ENCODE results near the gene OPTC.

Gene OPTC

DNA sequence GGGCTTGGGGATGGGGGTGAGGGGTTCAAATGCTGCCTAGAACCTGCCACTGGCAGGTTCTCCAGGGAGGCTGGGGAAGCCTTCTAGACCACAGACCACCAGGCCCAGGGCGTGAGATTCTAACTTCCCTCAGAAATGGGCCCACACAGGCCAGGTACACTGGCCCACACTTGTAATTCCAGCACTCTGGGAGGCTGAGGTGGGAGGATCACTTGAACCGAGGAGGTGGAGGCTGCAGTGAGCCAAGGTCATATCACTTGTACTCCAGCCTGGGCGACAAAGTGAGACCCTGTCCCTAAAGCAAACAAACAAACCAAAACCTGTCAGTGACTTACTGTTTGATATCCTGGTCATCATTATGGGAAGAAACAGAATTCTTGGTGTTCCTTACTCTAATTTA, 31.7 kb downstream of the OPTC start:
- Histone ChIP-seq H3K4me1 (ENCODE audit: low read depth, poor library complexity, severe bottlenecking) (no peaks in the 10 kb centered on the region), H3K27me3 (ENCODE audit: insufficient read depth, low read depth) (no peaks in the 10 kb centered on the region), H3K4me2 (no peak overlapping the region), H3K27ac (no peak overlapping the region), H3K36me3 (ENCODE audit: insufficient read depth) (no peaks in the 10 kb centered on the region), H3K9ac (no peak overlapping the region), H2AFZ (ENCODE audit: low read depth) (no peak overlapping the region), H4K20me1 (ENCODE audit: insufficient read depth) (no peaks in the 10 kb centered on the region), H3K4me3 (IDR thresholded peaks at IDR 0.05; ENCODE audit: insufficient read depth, low read depth, low read length) (no peak overlapping the region), H3K79me2 (ENCODE audit: insufficient read depth, low read depth) (no peaks in the 10 kb centered on the region)
- TF ChIP-seq CTCF (conservative IDR thresholded peaks at IDR 0.05; ENCODE audit: low read depth, low read length) = no peak

DNA sequence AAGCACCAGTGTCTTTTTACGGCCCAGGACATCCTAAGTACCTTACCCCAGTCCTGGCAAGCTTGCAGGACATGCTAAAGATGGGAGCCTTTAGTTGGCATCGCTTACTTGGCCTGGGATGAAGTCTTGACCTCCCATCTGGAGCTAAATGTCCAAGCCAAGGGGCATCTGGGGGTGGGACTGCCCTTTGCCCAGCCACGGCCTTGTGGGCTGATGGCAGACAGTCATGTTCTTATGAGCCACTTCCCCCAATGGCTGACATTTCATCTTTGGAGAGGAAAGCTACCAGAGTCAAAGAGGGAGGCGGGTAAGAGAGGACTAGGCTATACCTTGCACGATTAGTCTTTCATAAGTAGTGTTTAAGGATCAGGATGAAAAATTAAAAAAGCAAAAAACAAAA, 32.2 kb downstream of the OPTC start:
- TF ChIP-seq CTCF (conservative IDR thresholded peaks at IDR 0.05; ENCODE audit: low read depth, low read length) = no peak
- no peak overlapping the region for H3K27ac ChIP-seq
- no peak overlapping the region for H2AFZ ChIP-seq (ENCODE audit: low read depth)
- no peaks in the 10 kb centered on the region for H3K27me3 ChIP-seq (ENCODE audit: insufficient read depth, low read depth)
- no peak overlapping the region for H3K4me3 ChIP-seq (IDR thresholded peaks at IDR 0.05; ENCODE audit: insufficient read depth, low read depth, low read length)
- no peaks in the 10 kb centered on the region for H4K20me1 ChIP-seq (ENCODE audit: insufficient read depth)
- no peaks in the 10 kb centered on the region for H3K79me2 ChIP-seq (ENCODE audit: insufficient read depth, low read depth)
- no peak overlapping the region for H3K9ac ChIP-seq
- H3K4me1 ChIP-seq (ENCODE audit: low read depth, poor library complexity, severe bottlenecking) = no peaks in the 10 kb centered on the region
- no peaks in the 10 kb centered on the region for H3K36me3 ChIP-seq (ENCODE audit: insufficient read depth)
- no peak overlapping the region for H3K4me2 ChIP-seq

DNA sequence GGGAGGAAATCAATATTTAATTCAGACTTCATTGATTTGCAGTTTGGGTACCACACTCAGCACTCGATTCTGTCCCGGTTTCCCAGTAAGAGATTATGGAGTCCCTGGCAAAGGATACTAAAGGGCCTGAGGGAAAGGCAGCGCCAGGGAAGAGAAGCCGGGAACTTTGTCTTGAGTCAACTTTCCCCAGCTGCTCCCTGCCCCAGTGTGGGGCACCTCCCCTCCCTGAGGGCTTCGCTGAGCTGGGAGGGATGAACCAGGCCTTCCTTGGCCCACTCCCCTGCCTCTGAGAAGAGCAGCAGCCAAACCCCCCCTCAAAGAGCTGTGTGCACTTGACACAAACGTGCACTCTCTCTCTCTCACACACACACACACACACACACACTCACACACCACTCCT, 32.6 kb downstream of the OPTC start:
- Histone ChIP-seq H3K4me1 (ENCODE audit: low read depth, poor library complexity, severe bottlenecking) (no peaks in the 10 kb centered on the region), H3K9ac (no peak overlapping the region), H3K27ac (no peak overlapping the region), H3K79me2 (ENCODE audit: insufficient read depth, low read depth) (no peaks in the 10 kb centered on the region), H3K27me3 (ENCODE audit: insufficient read depth, low read depth) (no peaks in the 10 kb centered on the region), H3K36me3 (ENCODE audit: insufficient read depth) (no peaks in the 10 kb centered on the region), H2AFZ (ENCODE audit: low read depth) (no peak overlapping the region), H3K4me3 (IDR thresholded peaks at IDR 0.05; ENCODE audit: insufficient read depth, low read depth, low read length) (no peak overlapping the region), H3K4me2 (no peak overlapping the region), H4K20me1 (ENCODE audit: insufficient read depth) (no peaks in the 10 kb centered on the region)
- no peak for TF ChIP-seq CTCF (conservative IDR thresholded peaks at IDR 0.05; ENCODE audit: low read depth, low read length)

- Histone ChIP-seq H3K4me3 (IDR thresholded peaks at IDR 0.05; ENCODE audit: insufficient read depth, low read depth, low read length) (no peak overlapping the region), H4K20me1 (ENCODE audit: insufficient read depth) (no peaks in the 10 kb centered on the region), H3K36me3 (ENCODE audit: insufficient read depth) (no peaks in the 10 kb centered on the region), H3K4me2 (no peak overlapping the region), H3K79me2 (ENCODE audit: insufficient read depth, low read depth) (no peaks in the 10 kb centered on the region), H3K27me3 (ENCODE audit: insufficient read depth, low read depth) (no peaks in the 10 kb centered on the region), H2AFZ (ENCODE audit: low read depth) (no peak overlapping the region), H3K27ac (no peak overlapping the region), H3K9ac (no peak overlapping the region), H3K4me1 (ENCODE audit: low read depth, poor library complexity, severe bottlenecking) (no peaks in the 10 kb centered on the region)
- no peak for TF ChIP-seq CTCF (conservative IDR thresholded peaks at IDR 0.05; ENCODE audit: low read depth, low read length)
These were observed 33.1 kb downstream of the OPTC start for GRCh38 chr1:203527013-203527412.

GRCh38 chr1:203528063-203528462, 34.1 kb downstream of the OPTC start:
- no peaks in the 10 kb centered on the region for H4K20me1 ChIP-seq (ENCODE audit: insufficient read depth)
- no peak overlapping the region for H2AFZ ChIP-seq (ENCODE audit: low read depth)
- H3K79me2 ChIP-seq (ENCODE audit: insufficient read depth, low read depth) = no peaks in the 10 kb centered on the region
- H3K27me3 ChIP-seq (ENCODE audit: insufficient read depth, low read depth) = no peaks in the 10 kb centered on the region
- no peak overlapping the region for H3K9ac ChIP-seq
- no peaks in the 10 kb centered on the region for H3K36me3 ChIP-seq (ENCODE audit: insufficient read depth)
- H3K4me2 ChIP-seq = no peak overlapping the region
- no peak overlapping the region for H3K4me3 ChIP-seq (IDR thresholded peaks at IDR 0.05; ENCODE audit: insufficient read depth, low read depth, low read length)
- H3K27ac ChIP-seq = no peak overlapping the region
- no peak for TF ChIP-seq CTCF (conservative IDR thresholded peaks at IDR 0.05; ENCODE audit: low read depth, low read length)
- no peaks in the 10 kb centered on the region for H3K4me1 ChIP-seq (ENCODE audit: low read depth, poor library complexity, severe bottlenecking)

All from KMS-11 (cell line).